Activated CD4-positive, alpha-beta T cell treated with anti-CD3 and anti-CD28 coated beads, Interleukin-2, amount 50 U/mL, for 1 hour (primary cell): Measurements from ENCODE around the gene LDHA.
A peak's percentile ranks its signal among the peaks of the same experiment; 100 is the strongest.

ENCODE experiments used
- DNase-seq: peaks from one replicate; pipeline ENCODE4 v3.0.0-alpha.2; 2020

LDHA gene

DNA sequence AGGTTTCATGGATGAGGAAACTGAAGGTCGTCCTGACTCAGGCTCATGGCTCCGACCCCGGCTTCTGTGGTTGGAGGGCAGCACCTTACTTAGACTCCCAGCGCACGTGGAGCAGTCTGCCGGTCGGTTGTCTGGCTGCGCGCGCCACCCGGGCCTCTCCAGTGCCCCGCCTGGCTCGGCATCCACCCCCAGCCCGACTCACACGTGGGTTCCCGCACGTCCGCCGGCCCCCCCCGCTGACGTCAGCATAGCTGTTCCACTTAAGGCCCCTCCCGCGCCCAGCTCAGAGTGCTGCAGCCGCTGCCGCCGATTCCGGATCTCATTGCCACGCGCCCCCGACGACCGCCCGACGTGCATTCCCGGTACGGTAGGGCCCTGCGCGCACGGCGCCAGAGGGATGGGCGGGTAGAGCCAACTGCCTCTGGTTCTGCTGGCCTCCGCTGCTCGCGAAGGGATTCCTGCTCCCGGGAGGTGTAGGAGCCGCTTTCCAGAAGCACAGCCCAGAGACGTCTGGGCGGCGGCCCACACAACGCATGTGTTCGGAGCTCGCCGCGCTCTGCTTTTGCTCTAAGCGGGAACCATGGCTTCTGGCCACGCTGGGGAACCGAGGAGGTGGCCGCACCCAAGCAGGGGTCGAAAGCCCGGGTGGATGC, at the start of gene LDHA:
LDHA (plus strand) TSS at position 289 of the 653 bp plus-strand sequence. CDS start 2,280 bp downstream, outside the sequence.
- peak; percentile 100 for DNase-seq

DNA sequence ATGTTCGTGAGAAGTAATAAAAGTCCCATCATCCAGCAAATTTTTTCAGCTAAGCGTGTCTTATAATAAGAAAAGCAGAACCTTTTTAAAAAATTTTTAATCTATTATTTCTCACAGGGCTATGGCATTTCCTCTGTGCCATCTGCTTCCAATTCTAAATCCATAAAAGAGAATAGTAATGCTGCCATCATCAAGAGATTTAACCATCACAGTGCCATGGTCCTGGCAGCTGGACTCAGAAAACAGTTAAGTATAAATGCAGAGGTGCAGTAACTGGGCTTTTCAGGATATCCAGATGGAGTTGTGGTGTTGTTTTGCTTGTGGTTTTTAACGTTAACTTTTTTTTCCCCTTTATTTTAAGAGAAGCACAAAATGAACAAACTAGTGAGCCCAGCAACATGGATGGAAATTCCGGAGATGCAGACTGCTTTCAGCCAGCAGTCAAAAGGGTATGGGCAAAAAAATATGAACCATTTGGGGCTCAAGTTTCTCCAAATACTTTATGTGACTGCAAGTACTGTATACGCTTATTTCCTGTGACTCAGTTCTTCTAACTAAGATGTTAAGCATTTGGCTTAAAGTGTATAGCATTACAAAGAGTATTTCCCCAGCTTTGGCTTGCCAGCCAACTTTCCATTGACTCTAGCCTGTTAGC, 46.8 kb upstream of the LDHA start:
- DNase-seq = no peak

DNA sequence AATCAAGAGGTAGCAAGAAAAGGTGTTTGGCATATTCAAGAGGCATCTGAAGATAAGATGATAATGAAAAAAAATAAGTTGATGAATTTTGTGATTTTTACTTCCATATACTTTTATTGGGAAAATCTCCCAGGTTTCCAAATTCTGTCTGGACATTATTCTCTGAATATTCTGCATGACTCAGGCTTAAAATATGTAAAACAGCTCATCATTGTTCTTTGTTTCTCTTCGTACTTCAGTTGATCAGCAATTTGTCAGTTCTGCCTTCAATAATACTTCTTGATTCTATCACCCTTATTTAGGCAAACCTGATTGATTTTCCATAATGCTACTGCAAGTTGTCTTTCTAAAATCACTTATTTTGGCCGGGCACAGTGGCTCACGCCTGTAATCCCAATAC, 41.8 kb upstream of the LDHA start:
- DNase-seq = no peak

DNA sequence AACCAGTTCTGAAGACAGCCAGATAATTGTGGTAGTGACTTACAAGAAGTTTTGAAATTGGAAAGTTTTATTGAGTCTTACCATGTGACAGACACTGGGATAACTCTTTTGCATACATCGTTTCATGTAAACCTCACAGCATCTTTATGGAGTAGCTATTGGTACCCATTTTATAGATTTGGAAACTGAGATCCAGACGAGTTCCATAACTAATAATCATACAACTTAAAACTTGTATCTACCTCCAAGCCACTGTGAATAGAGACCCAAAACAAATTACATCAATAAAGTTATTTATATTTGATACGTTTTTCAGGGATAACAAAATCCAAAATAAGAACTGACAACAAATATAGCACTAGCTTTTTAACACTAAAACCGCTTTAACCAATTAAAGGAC, 35.7 kb upstream of the LDHA start:
- no peak for DNase-seq

DNA sequence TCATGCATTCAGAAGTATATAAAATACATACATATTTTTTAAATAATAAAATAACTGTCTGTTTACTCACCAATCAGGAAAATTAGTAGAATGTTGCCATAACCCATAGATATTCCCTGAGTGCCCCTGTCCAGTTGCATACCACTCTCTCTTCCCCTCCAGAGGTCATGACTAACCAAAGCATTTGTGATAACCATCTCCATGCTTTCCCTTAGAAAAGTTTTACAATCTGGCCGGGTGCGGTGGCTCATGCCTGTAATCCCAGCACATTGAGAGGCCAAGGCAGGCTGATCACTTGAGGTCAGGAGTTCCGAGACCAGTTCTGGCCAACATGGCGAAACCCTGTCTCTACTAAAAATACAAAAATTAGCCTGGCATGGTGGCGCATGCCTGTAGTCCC, 33.2 kb upstream of the LDHA start:
- DNase-seq = no peak

DNA sequence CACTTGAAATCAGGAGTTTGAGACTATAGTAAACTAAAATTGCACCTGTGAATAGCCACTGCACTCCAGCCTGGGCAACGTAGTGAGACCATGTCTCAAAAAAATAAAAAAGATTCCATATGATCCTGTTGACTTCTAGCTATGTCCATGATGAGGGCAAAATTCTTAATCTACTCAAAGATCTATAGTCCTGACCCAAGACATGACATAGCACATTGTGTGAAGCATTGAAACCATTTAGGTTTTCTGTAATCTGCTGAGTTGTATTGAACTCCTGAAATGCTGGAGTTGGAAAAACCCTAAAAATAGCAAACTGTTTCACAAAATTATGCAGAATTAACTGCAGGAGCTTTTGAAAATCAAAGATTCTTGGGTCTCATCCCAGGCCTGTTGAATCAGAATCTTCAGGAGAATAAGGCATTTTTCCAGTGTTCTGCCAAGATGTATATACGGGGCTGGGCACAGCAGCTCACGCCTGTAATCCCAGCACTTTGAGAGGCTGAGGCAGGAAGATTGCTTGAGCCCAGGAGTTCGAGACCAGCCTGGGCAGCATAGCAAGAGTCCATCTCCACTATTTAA, 29.8 kb upstream of the LDHA start:
- DNase-seq = no peak

DNA sequence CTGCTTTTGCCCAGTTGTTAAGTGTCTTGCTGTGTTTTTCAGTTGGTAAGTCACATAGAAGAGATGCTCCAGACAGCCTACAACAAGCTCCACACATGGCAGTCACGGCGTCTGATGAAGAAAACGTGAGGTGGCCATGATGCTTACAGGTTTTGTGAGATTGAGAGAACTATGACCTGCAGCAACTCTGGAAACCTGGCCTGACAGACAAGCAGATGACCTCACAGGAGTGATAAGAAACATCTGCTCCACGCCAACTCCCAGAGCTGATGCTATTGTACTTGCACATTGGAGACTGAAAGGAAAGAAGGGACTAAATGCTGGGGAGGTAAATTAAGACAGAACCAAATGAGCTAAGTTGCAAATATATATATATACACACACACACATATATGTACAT, 28.6 kb upstream of the LDHA start:
- no peak for DNase-seq

DNA sequence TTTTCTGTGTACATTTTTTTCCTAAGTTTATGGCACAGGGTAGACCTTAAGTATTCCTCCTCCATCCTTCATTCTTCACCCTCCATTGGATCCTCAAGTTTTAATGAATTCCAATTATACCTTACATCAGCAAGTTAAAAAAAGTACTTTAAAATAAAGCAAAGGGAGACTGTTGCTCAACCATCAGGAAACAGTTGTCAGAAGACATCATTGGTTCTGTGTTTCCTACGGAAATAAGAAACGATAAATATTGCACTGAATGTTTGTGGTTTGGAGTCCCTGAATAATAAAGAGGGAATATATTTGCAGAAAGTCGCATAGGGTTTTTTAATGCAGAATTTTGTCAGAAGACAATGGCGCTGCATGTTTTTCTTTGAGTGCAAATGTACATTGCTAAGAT, 28.1 kb upstream of the LDHA start:
- DNase-seq = no peak

DNA sequence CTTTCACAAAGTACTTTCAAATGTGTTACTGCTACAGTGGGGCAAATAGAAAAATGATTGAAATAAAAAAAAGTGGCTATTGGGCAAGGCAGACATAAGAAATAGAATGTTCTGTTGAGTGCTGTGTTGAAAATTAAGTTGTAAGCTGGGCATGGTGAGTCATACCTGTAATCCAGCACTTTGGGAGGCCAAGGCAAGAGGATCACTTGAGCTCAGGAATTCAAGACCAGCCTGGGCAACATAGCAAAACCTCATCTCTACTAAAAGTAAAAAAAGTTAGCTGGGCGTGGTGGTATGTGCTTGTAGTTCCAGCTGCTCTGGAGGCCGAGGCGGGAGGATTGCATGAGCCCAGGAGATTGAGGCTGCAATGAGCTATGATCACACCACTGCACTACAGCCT, 26.9 kb upstream of the LDHA start:
- no peak for DNase-seq

DNA sequence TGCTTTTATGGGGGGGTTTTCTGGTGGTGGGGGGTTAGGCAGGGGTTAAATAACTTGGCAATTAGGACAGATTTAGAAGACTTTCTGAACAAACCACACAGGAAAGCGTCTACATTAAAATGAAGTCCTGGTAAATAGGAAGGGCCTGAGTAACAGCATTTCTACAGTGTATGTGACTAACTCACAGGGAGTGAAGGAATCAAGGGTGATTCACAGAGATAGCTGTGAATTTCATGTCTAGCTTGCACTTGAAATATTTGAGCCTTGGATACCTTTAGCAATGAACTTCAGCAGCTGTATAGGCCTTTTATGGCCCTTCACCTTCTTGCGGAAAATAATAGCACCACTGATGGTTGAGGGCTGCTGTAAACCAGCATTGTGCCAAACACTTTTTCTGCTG, 26.1 kb upstream of the LDHA start:
- no peak for DNase-seq

DNA sequence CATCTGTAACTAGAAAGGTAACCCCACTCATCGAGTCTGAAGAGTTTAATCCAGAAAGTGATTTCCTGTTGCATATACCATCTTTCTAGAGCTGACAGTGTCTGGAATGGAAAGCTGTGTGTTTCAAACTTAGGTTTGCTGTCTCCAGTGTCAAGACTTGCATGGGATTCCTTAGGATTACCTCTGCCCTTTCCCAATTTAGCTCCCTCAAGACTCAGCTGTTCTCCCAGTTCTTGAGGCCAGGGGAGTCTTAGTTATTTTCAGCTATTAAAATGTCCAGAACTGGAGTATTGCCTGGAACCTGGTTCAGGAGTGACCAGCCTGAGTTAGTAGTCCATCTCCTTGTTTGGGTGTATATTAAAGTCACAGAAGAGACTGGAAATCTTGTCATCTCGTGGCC, 25.0 kb upstream of the LDHA start:
- no peak for DNase-seq

DNA sequence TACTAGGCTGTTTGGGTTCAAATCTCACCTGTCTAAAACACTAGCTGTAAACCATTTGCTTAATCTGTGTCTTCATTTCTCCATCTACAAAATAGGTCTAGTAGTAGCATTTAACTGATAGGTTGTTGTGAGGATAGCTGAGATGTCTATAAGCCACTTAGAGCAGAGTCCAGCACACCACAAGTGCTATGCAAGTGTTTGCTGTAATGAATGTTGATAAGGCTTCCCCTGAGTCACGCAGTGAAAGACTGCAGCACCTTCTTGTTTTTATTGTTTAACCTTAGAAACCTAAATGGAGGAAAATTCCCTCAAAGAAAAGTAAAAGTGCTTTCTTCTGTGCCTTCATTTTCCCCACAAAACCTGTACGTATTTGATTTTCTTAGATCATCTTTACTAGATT, 23.1 kb upstream of the LDHA start:
- DNase-seq = no peak

DNA sequence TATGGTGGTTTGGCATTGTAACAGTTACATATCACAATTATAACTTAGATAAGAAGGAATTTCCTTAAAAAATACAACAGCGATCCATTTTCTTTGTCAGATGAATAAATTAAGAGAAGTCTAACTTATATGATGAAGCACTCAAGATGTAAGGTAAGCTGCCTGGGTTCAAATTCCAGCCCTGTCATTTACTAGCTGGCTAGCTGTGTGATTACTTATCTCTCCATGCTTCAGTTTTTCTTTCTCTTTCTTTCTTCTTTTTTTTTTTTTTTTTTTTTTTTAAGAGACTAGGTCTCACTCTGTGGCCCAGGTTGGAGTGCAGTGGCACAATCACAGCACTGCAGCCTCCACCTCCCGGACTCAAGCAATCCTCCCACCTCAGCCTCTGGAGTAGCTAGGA, 22.2 kb upstream of the LDHA start:
- DNase-seq = no peak

DNA sequence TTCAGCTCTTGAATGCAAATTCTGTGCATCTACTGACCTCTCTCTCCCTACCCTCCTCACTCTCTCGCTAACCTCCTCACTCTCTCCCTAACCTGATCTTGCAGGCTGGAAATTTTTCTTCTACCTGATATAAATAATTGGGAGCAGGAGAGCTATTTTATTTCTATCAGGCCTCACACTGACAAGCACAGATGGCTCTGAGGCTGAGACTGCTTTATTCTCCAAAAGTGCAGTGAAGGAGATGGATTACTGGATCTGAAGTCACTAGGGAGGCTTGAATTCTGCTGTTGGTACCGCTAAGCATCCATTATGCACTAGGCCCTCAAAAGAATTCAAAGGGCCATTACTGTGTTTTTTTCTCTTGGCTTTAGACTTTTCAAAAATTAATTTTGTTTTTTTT, 19.4 kb upstream of the LDHA start:
- DNase-seq = no peak

DNA sequence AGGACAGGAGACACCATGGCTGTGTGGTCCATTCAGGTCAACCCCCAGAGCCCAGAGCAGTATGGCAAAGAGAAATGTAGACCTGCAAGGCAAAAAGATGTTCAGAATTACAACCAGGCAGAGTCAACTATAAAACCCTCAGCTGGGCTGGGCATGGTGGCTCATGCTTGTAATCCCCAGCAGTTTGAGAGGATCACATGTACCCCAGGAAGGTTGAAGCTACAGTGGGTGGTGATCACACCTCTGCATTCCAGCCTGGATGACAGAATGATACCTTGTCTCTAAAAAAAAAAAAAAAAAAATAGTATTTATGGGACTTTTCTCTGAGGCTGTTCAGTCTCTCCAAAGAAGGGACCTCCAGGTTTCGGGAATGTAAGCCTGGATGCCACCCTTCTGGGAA, 18.4 kb upstream of the LDHA start:
- DNase-seq = no peak

DNA sequence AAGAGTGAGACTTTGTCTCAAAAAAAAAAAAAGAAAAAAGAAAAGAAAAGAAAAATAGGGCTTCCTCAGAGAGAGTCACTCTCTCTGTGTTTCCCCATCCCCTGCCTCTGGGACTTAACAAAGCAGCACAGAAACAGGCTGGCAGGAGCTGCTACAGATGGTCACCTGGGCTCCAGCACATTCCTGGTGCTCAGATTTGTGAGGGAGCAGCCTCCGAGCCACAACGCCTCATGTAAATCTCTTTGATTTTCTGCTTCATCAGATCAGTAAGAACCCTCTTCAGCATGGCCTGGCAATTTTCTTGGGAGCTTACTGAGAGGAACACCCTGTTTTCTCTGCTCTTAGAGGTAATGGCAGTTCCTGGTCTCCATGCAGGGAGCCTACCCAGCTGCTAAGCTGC, 15.2 kb upstream of the LDHA start:
- DNase-seq = no peak

DNA sequence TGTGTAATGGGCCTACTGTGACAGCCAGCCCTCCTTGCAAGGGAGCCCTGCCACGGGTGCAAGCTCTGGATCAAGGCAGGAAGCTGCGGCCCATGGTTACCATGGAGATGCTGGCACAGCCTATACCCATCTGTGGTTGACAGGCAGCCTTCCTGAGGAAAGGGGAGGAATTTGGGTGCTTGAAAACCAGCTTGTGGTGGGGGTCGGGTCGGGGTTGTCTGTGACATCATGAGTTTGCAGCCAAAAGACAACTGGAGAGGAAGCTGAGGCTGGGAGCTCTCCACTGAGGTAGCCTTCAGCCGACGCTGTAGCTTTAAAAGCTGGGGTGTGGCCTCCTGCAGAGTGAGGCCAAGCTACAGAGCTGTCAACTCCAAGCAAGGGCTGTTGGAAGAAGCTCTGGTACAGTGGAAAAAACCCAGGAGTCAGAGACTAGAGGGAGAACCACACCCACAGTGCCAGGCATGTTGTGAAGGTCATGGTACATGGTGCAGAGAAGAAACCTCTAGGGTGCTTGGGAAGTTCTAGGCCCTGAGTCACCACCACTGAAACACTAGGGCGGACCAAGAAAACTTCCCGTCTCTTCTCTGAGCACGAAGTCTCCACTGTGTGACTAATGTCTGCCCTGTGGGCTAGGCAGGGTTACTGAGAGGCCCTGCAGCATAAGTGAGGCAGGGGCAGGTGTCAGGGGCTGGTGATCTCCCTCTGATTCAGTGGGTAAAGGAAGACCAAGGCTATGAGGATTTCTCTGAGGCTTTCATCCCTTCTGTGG, 10.8 kb upstream of the LDHA start:
- DNase-seq = peak; percentile 52

DNA sequence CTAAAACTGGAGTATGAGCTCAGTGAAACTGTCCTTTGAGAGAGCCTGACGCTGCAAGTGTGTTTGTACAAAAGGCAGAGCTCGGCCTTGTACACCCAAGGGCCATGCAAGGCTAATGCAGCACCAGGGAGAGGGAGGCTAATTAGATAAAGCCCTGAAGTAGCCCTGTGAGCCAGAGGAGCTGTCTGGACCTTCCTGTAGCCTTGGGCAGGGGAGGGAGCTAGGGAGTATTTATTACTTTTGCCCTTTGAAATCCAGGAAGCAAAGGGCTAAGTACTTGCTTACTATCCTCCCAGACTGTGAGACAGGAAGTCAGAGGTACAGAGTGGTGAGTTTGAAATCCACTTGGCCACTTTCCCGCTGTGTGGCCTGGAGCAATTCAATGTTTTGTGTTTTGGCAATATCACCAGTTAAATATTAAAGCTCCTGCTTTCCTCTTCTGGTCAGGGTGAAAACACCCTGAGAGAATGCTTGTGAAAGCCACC, 10.2 kb upstream of the LDHA start:
- no peak for DNase-seq

DNA sequence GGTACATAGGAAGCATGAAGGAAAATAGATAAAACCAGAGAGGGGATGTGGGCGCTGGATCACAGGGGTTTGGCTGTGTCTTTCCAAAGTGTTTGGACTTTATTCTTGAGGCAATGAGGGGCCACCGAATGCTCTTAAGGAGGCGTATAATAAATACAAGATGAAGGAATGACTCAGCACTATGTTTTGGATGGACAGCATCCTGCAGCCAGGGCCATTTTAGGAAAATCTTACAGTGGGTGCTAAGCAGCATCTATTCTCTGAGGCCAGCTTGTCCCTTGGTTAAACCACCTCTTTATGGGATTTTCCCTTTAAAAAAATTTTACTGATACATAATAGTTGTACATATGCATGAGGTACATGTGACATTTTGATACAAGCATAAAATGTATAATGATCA, 4.3 kb upstream of the LDHA start:
- no peak for DNase-seq

DNA sequence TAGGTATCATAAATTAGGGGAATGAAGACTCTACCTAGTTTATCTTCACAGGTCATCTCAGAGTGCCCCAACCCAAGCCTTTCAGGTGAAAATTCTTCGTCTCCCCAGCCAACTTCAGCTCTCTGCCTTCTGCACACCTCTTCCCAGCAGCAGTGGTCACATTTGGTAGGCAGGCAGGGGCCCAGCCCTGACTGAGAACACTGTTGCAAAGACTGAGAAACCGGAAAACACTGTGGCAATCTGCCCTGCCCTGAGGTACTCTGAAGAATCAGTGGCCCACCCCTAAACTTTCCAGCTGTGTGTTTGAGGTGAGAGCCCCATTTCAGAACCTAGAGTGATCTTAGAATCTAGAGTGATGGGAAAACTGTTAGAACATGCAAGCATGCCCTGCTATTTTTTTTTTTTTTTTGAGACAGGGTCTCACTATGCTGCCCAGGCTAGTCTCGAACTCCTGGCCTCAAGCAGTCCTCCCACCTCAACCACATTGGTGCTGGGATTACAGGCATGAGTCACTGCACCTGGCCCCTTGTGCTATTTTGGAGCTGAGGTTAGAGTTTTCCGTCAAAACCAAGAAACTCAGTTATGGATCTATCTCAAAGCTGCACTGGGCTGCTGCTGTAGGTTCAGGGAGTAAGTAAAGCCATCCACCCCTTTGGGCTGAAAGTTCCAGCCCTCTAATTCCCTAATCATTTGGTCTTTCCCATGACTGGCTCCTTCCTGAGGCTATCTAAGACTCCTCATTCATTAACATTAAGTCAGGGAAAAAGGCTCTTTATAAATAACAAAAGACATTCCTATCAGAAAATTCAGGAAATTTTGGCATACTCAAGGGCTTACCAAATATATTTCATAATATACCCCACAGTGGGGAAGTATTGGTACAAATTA, 1.7 kb upstream of the LDHA start:
- DNase-seq = no peak

DNA sequence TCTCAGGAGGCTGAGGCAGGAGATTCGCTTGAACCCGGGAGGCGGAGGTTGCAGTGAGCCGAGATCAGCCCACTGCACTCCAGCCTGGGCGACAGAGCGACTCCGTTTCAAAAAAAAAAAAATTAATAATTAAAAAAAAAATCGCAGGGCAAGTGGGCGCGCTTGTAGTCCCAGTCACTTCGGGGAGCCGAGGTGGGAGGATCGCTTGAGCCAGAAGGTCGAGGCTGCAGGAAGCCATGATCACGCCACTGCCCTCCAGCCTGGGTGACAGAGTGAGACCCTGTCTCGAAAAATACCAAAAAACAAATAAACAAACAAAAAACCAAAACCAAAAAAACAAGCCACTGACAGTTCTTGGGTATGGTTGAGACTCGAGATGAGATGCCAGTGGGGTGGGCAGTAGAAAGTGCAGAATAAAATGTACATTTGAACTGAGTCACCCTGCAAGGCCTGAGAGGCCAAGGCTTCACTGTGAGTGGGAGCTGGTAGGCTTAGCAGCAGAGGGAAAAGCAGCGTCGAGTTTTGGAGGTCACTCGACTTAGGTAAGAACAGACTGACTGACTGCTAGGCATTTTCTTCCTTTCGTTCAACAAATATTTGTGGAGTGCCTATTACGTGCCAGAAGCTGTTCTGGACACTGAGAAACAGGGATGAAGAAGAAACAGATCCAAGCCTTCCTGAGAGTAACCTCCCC, 635 bp upstream of the LDHA start:
- no peak for DNase-seq
